ENCODE data around the gene LRMDA. TPM values are rescaled to one million over a fixed set of nuclear protein-coding genes. Genes with fewer than 3 reads are reported as not detected.

Gene LRMDA
- total RNA-seq, 1 donor: 32.6 TPM

GRCh38 chr10:76198287-76199035, 767.0 kb downstream of the LRMDA start:
- DNase-seq (ENCODE audit: low read depth in 2 of 3, low spot score in 2 of 3): no peak

DNA sequence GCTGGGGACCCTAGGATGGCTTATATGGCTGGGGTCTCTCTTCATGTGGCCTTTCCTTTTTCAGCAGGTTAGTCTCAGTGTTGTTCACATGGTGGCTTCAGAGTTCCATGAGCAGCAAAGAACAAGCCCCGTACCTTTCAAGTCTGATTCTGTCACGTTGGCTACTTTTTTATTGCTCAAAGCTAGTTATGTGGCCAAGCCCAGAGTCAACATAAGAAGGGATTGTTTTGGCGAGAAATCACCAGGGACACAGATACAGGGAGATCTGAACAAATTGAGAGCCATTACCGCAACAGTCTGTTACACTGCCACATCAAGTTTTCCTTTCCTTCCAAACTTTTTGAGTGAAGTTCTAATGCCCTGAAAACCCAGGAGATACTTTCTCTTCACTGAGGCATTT, 770.5 kb downstream of the LRMDA start:
- no peak for DNase-seq (ENCODE audit: low read depth in 2 of 3, low spot score in 2 of 3)

DNA sequence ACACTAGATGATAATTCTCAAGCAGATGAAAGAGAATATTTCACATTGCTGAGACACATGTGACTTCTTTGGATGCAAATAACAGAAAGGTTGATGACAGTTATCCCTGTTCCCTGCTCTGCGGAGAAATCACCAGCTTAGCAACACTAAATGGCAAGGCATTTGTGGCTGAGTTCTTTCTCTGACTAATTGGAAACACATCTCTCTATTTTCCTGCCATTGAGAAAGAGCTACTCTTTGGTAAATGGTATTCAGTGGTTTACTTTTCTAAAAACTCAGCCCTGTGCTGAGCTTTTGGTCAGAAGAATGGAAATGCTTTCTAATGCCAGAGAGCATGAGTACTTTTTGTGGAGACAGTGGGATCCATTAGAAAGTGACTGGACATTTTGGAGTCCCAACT, 771.4 kb downstream of the LRMDA start:
- DNase-seq (ENCODE audit: low read depth in 2 of 3, low spot score in 2 of 3): no peak

DNA sequence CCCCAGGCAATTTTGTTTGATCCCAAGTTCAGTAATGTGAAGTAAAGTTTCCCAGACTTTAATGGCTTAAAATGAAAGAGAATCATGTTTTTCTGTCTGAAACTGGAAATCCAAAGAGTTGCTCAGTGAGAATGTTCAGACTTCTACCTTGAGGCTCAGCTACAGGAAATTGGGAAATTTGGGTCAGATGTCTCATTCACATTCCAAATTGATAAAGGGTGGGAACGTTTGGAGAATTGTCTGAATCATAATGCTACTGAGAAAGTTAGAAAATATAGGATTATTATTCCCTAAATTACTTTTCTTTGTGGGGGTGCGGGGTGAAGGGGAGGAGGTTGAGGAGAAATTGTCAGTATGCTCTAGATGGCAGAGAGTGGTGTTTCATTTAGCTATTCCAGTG, 773.9 kb downstream of the LRMDA start:
- DNase-seq (ENCODE audit: low read depth in 2 of 3, low spot score in 2 of 3): no peak

DNA sequence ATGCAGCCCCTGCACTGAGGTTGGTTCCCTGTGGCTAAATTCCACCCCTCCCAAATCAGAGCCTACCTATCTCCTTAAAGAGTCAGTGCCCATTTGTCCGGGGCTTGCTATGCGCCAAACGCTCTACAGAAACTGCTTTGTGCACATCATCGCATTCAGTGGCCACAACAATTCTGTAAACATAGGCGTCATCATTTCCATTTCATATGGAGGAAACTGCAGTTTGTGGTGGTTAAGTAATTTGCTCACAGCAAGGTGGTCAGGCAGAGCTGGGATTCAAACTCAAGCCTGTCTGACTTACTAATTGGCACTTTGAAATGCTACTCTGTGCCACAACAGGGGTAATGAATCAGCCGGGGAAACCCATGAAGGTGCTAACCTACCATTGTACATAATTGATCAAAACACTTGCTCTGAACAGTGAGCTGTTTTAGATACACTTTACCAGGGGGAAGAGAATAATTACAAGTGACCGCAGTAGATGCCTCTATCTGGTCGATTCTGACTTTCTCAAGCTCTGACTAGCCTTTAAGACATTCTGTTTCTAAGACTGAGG, 775.5 kb downstream of the LRMDA start:
- no peak for DNase-seq (ENCODE audit: low read depth in 2 of 3, low spot score in 2 of 3)

DNA sequence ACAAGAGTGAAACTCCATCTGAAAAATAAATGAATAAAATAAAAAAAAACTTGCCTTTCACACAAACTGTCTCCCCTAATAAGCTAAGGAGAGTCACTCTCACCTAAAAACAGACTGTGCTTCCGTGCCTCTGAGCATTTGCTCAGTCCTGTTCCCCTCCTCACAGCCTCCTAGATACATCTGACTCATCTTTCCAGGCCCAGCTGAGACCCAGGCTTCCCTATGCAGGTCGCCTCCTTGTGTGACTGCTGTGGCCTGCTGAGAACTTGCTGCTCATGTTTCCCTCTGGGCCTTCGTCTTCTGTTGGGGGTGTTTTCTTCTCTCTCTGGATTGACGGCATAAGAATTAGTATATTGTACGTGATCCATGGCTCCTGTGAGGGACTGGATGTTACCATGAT, 777.7 kb downstream of the LRMDA start:
- DNase-seq (ENCODE audit: low read depth in 2 of 3, low spot score in 2 of 3): no peak

- no peak for DNase-seq (ENCODE audit: low read depth in 2 of 3, low spot score in 2 of 3)
These were observed 778.8 kb downstream of the LRMDA start for GRCh38 chr10:76210211-76210610.

DNA sequence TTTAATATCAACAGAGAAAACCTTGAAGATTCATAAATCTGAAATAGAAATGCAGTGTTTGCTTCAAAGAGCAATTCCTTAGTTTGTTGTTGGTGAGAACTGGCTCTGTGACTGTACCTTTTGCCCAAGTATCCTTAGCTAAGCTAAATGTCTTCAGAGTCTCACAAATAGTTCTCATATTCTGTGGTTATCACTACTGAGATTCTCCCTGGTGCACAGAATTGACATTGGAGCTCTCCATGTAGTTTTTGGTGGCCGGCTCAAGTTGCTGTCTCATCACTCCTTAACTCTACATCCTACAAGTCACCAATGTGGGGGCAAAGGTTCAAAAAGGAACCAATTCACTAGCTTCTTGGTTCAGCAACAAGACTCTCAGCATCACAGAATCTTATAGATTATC, 780.3 kb downstream of the LRMDA start:
- DNase-seq (ENCODE audit: low read depth in 2 of 3, low spot score in 2 of 3): no peak

DNA sequence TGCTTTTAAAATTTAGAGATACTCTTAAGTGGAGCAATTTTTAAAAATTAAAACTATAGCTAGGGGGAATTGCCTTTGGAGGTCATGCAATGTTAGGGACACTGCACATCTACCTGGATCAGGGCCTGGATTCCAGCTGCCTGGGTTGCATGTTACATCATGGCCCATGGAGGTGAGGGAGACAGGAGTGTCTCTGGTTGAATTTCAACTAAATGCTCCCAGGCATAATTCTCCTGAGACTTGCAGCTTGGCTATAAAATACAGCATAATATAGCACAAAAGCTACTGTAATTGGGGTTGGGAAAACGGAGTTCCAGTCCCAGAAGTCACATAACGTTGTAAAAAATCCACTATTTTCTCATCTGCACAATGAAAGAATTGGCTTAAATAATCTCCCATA, 782.5 kb downstream of the LRMDA start:
- DNase-seq (ENCODE audit: low read depth in 2 of 3, low spot score in 2 of 3): no peak

- no peak for DNase-seq (ENCODE audit: low read depth in 2 of 3, low spot score in 2 of 3)
These were observed 786.6 kb downstream of the LRMDA start for GRCh38 chr10:76218035-76218434.

GRCh38 chr10:76229341-76229740, 797.9 kb downstream of the LRMDA start:
- no peak for DNase-seq (ENCODE audit: low read depth in 2 of 3, low spot score in 2 of 3)

DNA sequence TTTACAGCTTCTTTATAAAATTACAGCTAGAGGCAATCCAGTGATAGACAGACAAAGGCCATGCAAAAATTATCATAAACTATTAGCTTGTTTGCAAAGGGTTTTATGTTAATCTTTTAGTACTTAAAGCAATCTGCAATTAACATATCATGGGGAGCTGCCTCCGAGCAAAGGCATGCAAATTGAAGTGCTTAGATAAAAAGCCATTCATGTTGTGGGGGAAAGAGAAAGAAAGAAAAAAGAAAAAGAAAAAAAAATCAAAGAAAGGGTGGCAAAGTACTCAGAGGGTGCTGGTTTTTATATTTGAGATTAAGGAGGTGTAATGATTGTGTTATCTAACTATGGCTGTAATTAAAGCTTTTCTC, 799.5 kb downstream of the LRMDA start:
- DNase-seq (ENCODE audit: low read depth in 2 of 3, low spot score in 2 of 3): no peak

DNA sequence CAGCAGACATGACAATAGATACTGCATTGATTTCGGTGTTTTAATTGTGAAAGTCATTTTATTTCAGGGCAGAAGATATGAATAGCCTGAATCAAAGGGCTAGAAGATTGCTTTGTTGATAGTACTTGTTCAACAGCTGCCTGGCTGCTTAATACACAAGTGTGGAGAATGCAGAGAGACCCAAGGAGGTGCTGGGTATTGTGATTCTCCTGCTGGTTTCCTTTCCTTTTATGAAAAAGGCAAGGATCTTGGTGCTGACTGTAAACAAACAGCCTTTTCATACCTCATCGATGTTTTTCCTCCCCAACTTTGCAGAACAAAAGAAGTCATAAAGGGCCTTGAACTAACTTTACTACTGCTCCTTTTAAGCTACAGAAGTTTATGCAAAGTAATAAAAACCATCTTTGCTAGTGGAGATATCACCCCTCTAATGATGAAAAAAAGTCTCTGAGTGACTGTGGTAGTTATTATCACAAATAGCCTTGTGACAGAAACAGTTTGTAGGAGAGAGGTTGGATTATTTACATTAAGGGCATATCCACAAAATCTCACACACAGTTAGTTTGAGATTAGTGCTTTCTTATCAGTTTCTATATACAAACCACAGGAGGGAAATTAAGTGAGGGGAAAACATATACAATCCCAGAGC, 800.0 kb downstream of the LRMDA start:
- no peak for DNase-seq (ENCODE audit: low read depth in 2 of 3, low spot score in 2 of 3)

DNA sequence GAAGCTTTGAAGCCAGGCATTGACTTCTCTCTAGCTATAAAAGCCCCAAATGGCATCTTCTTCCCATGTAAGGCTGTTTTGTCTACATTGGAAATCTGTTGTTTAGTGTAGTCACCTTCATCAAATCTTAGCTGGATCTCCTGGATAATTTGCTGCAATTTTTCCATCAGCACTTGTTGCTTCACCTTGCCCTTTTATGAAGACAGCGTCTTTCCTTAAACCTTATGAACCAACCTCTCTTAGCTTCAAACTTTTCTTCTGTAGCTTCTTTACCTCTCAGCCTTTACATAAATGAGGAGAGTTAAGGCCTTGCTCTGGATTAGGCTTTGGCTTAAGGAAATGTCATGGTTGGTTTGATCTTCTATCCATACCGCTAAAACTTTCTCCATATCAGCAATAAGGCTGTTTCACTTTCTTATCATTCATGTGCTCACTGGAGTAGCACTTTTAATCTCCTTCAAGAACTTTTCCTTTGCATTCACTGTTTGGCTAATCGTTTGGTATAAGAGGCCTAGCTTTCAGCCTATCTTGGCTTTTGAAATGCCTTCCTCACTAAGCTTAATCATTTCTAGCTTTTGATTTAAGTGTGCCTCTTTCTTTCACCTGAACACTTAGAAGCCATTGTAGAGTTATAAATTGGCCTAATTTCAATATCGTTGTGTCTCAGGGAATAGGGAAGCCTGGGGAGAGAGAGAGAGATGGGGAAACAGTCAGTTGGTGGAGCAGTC, 803.2 kb downstream of the LRMDA start:
- DNase-seq (ENCODE audit: low read depth in 2 of 3, low spot score in 2 of 3): no peak

DNA sequence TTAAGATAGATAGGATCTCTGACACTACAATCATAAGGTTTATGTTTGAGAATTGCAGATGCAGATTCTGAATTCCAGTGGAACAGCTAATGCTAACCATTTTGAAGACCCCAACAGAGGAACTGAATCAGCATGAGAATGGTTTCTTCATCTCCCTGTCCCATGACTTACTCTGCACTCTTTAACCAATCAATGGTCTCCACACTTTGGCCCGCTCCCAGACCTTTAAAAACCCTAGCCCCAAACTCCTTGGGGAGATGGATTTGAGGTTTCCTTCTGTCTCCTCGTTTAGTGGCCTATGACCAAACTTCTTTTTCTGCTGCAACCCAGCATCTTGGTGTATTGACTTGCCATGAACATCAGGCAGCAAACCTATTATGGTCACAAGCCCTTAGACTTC, 804.9 kb downstream of the LRMDA start:
- no peak for DNase-seq (ENCODE audit: low read depth in 2 of 3, low spot score in 2 of 3)

DNA sequence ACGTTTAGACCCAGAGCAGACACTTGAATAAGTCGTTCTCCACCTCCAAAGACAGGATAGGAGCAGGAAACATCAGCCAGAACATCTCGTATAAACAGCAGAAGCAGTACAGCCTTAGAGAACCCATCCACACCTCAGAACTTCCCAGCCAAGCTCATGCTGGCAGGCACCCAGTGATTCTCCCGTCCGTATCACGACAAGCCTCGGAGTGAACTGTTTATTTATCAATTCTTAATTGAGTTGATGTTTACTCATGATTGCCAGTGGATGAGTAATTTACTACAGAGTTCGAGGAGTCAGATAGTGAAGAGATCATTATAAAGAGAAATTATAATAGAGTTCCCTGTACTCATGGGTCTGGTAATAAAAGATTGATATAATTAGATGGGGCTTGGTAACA, 811.5 kb downstream of the LRMDA start:
- no peak for DNase-seq (ENCODE audit: low read depth in 2 of 3, low spot score in 2 of 3)

DNA sequence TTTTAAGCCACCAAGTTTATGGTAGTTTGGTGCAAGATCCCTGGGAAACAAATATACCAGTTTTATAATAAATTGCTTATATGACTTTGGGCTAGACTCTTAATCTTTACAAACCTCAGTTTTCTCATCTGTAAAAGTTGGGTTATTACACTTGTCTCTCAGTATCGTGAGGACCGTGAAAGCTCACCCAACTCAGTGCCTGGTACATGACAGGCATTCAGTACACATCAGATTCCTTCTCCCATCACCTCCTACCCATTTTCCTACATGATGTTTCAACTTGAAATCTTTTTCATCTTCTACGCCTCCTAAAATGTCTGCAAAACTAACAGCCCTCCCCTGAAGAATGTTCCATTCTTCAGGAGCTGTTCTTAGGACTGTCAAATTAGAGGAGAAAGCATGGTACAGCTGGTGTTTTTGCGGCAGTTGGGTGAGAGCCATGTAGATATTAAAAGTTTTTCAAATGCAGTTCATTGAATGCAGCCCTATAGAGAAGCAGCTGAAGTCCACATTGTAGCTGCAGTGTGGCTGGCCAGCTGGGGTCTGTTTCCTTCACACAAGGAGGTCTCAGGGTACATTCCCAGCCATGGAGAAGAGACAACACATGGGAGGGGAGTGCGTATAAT, 812.8 kb downstream of the LRMDA start:
- no peak for DNase-seq (ENCODE audit: low read depth in 2 of 3, low spot score in 2 of 3)

DNA sequence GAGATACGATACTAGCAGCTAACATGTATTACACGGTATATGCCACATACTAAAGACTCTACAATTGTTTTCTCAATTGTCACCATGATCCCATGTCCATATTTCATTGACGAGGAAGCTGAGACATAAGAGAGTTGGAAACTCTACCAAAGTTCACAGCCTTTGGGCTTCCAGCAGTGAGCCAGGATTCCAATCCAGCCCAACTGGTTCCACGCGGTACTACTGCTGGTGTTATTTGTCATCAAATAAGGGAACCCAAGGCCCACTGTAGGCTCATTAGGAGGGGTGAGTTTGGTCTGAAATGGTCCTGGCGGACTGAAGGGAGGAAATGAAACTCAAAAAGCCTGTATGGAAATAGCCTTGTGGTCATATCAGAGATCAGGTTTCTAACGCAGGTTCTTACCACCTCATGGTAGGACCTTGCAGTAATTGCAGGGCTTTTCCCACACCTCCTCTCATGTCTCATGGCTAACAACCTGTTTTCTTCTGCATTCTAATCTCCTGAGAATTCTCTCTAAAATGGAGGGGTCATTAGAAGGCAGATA, 814.6 kb downstream of the LRMDA start:
- DNase-seq (ENCODE audit: low read depth in 2 of 3, low spot score in 2 of 3): no peak

- no peak for DNase-seq (ENCODE audit: low read depth in 2 of 3, low spot score in 2 of 3)
These were observed 817.3 kb downstream of the LRMDA start for GRCh38 chr10:76248649-76249200.

DNA sequence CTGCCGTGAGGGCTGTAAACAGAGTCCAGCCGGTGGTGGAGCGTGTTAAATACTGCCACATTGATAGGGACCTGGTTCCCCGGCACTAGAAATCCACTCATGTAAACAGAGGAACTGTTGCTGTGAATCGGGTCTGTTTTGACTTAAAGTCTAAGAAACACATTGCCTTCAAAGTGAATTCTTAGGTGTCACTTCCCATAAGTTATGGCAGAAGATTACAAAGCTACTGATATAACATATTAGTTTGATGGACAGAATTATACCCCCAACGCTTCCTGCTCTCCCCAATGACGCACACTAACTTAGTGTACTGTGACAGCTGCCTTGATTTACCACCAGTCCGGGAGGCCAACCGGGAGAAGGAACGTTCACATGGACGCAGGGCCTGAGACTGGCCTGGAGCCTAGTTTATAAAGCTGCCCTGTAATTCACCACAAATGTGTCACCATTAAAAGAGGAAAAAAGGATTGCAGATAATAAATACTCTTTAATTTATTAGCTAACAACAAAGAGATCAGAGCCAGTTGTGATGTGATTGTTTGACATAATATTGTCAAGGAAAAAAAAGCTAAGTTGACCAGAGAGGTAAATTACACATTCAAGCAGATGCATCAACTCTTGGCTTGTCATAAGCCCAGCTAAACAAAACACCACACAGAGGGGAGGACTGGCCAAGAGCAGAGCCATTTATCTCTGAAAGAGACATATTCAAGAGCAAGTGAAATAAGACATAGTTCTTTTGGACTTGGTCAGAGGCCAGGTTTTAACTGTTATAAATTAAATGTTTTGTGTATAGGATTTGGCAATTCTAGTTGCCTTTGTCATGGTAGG, 820.6 kb downstream of the LRMDA start:
- no peak for DNase-seq (ENCODE audit: low read depth in 2 of 3, low spot score in 2 of 3)
